NT2/D1 (cell line): ENCODE data around the gene FAM117A.

Source experiments
- SUZ12 ChIP-seq: IDR thresholded peaks from 2 replicates; pipeline ENCODE4 v1.6.1; 2011; ENCODE audit not compliant: insufficient read length, insufficient read depth; ENCODE audit errors: extremely low read depth
- YY1 ChIP-seq: IDR thresholded peaks from 2 replicates; pipeline ENCODE4 v1.6.1; 2011; ENCODE audit not compliant: insufficient read length, insufficient read depth
- ZNF274 ChIP-seq: IDR thresholded peaks from 2 replicates; pipeline ENCODE4 v1.6.1; 2011; ENCODE audit warnings: mild to moderate bottlenecking, low read depth, low read length

GRCh38 chr17:49715216-49715615 lies 48.7 kb downstream of the FAM117A start:
- TF ChIP-seq SUZ12, result no peak
- no peak for TF ChIP-seq YY1
- TF ChIP-seq ZNF274, result no peak
